Stimulated activated CD8-positive, alpha-beta memory T cell treated with anti-CD3 and anti-CD28 coated beads, Interleukin-15, amount 100 ng/mL, for 24 hours (primary cell): ENCODE data around the gene TMEM120B.

ENCODE experiments used
- DNase-seq: peaks from one replicate; pipeline ENCODE4 v3.0.0-alpha.2; 2020; ENCODE audit warnings: low read depth

The TMEM120B gene

DNA sequence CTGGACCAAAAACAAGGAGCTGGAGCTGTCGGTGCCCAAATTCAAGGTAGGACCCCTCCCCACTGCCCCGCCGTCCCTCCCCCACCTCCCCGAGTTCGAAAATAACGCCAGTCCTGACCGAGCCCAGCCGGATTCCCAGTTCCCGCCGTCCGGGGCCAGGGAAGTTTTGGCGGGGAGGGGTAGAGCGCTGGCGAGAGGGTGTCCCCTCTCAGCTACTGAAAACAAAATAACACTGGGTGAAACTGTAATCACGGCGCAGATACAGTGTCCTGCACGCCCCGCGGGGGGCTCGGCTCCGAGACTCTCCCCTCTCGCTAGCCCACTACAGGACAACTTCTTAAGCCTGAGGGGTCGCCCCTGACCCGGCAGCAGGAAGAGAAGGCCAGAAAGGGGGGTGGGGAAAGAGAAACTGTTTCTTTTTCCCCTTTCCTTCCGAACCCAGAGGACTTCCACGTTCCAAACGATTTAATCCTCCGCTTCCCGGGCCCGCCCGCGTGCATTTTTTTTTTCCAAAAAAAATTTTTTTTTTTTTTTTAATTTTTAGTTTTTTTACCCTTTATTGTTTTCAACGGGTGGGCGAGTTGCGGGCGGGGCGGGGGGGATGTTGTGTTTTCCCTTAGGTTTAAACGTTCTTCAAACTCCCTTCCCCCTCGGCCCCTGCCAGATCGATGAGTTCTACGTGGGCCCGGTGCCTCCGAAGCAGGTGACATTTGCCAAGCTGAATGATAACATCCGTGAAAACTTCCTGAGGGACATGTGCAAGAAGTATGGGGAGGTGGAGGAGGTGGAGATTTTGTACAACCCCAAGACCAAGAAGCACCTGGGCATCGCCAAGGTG, 92.8 kb downstream of the TMEM120B start:
- DNase-seq, result no peak

DNA sequence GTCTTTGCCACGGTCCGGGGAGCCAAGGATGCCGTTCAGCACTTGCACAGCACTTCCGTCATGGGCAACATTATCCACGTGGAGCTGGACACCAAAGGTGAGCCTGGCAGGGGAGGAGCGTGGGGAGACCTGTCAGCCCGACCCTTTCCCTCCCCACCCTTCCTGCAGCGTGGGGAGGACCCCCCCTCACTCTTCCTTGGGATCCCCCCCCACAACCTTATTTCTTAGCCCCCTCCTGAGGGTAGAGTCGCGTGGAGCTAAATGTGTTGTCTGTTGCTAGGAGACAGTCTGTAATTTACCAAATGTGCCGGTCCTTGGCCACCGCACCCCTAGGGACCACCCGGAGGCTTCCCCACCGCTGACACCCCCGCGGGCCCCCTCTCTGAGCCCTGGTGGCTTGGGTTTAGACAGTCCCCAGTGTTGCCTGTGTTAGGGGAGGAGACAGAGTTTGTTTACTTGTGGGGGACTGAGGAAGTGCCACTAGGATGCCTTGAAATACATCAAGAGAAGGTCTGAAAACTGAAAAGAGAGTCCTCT, 93.5 kb downstream of the TMEM120B start:
- no peak for DNase-seq

DNA sequence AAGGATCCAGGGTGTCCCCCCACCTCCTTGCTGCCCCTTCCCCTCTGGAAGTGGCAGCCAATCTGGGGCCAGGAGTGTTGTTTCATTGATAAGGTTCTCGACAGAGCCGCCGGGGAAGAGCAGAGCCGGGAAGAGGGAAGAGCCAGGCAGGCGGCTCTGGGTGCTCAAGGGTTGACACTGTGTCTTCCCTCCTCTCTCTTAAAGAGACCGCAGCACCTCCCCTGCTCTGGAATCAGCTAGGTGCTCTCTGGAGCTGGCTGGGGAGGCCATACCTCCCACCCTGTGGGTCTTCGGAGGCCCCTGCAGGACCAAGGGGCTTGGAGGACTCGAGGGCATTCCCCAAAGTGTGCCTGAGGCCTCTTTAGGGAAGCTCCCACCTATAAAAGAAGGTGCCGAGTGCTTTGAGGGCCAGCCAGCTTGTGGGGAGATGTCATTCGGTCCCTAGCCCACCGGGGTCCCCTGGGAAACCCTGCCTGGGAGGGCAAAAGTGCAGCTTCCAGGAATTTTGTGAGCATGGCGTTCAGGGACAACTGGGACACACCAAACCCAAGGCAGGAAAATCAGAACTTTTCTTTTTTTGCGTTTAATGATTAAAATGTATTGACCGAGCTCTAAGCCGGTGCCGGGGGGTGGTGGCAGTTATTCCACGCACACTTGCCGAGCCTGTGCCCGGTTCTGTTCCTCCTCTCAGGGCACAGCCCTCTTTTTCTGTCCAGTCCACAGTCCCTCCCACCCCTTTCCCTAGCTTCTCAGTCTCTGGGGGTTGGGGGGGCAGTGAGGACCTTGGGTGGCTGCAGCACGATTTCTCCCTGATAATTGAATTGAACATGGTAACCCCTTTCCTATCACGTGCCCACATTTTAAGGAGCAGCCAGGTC, 94.2 kb downstream of the TMEM120B start:
- no peak for DNase-seq

DNA sequence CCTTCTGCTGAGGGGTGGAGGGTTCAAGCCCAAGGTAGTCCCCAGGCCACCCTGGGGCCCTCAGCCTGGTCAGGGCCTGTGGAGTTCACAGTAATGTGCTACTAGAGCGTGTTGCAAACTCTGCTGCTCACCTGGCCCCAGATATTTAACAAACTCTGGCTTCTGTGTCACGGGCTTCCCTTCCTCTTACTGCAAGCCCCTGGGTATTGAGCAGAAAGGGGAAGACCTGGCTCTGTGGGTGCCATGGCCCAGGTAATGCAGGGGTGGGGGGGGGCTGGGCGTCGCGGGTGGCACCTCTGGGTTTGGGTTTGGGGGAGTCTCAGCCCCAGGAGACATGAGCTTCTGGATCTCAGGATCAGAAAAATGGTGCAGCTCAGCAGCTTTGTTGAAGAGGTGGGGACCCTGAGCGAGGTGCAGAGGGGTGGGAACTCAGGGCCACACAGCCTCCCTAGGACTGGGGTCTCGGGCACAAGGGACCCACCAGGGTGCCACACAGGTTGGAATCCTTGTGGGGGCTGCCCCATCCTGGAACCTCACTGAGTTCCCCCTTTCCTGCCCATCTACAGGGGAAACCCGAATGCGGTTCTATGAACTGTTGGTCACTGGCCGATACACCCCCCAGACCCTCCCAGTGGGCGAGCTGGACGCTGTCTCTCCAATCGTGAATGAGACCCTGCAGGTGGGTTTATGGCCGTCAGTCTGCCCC, 95.2 kb downstream of the TMEM120B start:
- DNase-seq, result no peak

DNA sequence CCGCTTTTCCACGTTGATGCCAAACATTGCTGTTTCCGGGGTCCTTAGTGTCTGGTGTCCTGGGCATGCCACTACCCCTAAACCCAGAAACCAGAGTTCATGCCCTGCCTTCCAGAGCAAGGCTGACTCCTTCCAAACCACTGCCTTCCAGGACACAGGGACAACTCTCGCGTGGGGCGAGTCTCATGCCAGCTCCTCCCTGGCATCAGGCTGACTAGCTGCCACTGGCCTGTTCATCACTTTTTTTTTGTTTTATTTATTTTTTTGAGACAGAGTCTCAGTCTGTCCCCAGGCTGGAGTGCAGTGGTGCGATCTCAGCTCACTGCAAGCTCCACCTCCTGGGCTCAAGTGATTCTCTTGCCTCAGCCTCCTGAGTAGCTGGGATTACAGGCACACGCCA, 96.1 kb downstream of the TMEM120B start:
- DNase-seq, result no peak

DNA sequence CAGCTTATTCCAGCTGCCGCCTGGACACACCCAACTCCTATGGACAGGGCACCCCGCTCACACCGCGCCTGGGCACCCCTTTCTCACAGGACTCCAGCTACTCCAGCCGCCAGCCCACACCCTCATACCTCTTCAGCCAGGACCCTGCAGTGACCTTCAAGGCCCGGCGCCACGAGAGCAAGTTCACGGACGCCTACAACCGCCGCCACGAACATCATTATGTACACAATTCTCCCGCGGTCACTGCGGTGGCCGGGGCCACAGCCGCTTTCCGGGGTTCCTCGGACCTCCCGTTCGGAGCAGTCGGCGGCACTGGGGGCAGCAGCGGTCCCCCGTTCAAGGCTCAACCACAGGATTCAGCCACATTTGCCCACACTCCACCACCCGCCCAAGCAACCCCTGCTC, 97.2 kb downstream of the TMEM120B start:
- no peak for DNase-seq

DNA sequence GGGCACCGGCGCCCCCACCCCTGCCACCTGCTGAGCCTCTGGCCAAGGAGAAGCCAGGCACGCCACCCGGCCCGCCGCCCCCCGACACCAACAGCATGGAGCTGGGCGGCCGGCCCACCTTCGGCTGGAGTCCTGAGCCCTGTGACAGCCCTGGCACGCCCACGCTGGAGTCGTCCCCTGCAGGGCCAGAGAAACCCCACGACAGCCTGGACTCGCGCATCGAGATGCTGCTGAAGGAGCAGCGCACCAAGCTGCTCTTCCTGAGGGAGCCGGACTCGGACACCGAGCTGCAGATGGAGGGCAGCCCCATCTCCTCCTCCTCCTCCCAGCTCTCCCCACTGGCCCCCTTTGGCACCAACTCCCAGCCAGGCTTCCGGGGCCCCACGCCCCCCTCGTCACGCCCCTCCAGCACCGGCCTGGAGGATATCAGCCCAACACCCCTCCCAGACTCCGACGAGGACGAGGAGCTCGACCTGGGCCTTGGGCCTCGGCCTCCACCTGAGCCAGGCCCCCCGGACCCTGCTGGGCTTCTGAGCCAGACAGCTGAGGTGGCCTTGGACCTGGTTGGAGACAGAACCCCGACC, 97.8 kb downstream of the TMEM120B start:
- no peak for DNase-seq

DNA sequence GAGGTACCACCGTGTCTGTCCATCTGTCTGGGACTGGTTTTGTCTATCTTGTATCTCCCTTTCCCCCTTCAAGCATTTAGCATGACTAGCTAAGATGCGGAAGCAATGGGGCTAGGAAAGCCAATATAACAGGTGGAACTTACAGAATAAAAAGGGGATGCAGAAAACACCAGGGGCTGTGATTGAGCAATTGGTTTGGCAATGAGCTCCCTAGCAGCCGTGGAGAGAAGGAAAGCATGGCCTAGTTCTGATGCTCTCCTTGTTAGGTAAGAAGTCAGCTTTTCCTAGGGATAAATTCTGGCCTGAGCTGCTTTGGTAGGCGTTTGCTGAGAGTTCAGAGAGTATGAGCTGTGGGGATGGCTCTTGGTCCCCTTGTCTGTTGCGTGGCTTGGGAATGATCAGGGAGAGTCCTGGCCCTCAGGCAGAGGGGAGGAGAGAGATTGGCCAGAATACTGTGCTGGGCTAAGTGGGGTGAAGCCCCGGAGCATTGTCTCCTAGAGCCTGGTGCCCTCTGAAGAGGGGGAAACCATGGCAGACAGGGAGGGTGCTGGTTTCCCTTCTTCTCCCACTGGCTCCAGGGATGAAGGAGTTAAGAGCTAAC, 98.4 kb downstream of the TMEM120B start:
- DNase-seq, result no peak

DNA sequence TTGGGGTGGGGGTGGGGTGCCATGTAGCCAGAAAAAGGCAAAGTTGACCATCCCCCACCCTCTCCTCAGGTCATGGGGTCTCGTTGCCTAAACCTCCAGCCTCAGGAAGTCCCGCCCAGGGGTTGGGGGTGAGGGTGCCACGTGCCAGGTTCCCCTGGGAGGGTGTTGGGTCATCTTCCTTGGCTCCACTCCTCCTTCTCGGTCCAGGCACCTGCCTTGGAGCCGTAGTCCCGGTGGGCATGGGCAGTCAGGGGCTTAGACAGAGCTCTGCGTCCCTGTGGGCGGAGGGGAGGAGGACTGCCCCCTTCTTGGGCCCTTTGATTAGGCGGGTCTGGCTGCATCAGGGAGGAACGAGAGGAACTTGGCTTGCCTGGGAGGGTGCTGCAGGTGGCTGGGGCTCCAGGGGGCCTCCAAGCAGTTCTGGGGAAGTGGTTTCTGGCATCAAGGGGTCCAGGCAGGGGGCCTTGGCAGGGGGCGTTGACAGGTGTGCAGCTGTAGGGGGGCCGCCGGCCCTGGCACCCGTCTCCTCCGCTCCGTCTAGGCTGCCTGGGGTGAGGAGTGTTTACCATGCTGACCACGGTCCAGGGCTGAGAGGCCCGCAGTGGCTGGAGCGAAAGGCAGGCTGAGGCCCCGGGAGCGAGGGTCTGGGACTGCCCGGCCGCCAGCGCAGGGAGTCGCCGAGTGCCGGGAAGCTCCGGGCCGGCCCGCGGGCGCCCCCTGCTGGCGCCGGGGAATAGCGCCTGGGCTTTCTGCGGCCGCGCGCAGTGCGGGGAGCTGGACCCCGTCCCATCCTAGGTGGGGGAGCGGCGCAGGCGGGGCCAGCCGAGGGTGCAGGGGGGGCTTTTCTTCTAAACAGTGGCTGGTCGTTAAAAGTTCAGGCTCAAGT, 99.1 kb downstream of the TMEM120B start:
- DNase-seq, result peak; percentile 56

DNA sequence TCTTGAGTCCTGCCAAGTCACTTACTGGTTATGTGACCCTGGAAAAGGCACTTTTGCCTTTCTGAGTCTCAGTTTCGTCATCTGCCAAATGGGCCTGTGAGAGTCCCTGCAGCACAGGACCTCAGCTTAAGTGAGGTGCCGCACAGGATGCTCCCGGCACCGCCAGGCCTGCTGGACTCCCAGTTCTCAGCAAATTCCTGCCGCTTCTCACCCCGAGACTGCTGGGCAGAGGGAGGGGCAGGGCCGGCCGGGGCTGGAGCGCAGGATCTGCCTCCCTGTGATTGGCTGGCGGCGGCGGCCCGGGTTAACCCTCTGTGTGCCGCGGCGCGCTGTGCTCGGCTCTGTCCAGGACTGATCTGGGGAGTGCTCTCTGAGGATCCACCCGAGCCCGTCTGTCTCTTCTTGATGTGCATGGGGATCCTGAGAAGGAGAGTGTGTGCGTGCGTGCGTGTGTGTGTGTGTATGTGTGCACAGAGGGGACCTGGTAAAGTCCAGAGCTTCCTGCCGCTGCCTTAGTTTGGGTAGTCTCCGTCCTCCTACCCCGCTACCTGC, 99.8 kb downstream of the TMEM120B start:
- no peak for DNase-seq

DNA sequence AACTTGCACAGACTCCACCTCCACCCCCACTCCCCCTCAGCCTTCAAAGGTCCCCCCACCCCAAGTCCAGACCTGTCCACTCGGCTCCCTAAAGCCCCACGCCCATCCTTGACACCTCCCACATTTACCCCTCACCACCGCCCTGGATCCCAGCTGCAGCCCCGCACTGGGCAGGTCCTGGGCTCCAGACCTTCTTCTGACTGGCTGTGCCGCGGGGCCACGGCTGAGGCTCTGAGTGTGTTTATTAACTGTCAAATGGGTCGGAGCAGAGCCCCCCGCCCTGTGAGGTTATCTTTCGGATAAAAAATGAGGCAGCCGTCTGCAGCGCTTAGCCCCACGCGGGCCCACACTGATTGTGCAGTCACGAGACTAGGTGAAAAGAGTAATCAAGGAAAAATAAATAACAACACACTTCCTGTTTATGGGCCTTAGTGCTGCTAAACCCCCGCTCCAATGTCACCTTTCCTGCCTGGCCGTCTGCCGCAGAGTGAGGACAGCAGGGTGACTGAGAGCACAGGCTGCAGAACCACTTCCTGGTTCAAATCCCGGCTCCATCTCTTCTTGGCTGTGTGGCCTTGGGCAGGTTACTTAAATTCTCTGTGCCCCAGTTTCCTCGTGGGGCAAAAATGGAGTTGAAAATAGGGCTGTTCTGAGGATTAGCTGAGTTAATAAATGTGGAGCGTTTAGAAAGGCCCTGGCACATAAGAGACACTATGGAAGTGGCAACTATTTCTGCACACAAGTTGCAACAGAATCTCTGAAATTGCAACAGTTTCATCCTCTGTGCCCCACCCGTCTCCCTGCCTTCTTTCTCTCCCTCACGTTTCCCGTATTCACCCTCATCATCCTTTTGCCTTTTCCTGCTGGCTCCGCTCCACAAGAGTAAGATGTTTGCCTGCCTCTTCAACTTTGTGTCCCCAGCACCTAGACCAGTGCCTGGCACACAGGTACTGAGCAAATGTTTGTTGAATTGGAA, 100.7 kb downstream of the TMEM120B start:
- DNase-seq, result no peak

DNA sequence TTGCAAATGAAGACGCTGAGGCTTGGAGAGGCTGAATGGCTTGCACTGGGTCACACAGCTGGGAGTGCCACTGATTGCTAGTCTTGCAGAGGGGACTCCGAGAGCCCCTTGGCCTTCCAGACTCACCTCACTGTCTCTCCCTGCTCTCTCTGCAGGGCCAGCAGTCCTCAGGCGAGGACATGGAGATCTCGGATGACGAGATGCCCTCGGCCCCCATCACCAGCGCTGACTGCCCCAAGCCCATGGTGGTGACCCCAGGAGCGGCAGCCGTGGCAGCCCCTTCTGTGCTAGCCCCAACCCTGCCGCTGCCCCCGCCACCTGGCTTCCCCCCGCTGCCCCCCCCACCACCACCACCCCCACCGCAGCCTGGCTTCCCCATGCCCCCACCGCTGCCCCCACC, 101.4 kb downstream of the TMEM120B start:
- DNase-seq, result no peak

DNA sequence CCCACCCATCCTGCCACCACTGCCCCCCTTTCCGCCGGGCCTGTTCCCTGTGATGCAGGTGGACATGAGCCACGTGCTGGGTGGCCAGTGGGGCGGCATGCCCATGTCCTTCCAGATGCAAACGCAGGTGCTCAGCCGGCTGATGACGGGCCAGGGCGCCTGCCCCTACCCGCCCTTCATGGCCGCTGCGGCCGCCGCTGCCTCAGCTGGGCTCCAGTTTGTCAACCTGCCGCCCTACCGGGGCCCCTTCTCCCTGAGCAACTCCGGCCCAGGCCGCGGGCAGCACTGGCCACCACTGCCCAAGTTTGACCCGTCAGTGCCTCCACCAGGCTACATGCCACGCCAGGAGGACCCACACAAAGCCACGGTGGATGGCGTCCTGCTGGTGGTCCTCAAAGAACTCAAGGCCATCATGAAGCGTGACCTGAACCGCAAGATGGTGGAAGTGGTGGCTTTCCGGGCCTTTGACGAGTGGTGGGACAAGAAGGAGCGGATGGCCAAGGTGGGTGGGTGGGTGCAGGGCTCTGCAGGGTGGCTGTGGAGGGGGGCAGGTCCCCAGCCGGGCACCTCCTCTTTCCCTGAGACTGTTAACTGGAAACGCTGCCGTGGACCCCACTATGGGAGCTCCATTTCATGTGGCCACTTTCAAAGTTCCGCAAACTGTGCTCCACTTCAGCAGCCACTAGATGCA, 102.0 kb downstream of the TMEM120B start:
- no peak for DNase-seq

DNA sequence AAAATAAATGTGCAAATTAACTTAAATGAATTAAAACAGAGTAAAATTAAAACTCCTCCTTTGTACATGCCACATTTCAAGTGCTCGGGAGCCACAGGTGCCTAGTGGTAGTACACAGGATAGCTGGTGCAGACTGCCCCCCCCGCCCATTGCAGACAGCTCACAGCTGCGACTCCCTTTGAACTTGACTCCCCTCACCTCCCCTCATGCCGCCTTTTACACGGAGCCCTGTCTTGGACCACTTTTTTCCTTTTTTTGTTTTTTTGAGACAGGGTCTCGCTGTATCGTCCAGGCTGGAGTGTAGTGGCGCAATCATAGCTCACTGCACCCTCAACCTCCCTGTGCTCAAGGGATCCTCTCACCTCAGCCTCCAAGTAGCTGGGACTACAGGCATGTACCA, 102.7 kb downstream of the TMEM120B start:
- no peak for DNase-seq

DNA sequence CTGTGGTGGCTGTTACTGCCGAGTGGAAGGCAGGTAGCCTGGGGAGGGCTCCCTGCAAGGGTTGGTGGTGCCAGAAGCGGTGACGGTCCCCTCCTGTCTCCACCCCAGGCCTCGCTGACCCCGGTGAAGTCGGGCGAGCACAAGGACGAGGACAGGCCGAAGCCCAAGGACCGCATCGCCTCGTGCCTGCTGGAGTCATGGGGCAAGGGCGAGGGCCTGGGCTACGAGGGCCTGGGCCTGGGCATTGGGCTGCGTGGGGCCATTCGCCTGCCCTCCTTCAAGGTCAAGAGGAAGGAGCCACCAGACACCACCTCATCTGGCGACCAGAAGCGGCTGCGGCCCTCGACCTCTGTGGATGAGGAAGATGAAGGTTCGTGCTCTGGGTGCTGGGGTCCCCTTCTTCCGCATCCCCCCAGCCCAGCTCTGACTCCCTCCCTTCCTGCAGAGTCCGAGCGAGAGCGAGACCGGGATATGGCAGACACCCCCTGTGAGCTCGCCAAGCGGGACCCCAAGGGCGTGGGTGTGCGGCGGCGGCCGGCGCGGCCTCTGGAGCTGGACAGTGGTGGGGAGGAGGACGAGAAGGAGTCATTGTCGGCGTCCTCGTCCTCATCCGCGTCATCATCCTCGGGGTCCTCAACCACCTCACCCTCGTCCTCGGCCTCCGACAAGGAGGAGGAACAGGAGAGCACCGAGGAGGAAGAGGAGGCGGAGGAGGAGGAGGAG, 104.5 kb downstream of the TMEM120B start:
- no peak for DNase-seq

DNA sequence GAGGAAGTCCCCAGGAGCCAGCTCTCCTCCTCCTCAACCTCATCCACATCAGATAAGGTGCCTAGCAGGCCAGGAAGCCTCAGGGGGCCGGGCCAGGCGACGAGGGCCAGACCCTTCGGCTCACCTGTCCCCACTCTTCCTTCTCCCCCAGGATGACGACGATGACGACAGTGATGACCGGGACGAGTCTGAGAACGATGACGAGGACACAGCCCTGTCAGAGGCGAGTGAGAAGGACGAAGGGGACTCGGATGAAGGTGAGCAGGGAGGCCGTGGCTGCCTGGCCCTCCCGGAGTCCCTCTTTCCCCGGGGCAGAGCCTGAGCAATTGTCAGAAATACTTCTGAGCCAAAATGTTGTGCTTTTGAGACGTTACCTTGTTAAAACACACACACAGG, 105.1 kb downstream of the TMEM120B start:
- DNase-seq, result no peak

DNA sequence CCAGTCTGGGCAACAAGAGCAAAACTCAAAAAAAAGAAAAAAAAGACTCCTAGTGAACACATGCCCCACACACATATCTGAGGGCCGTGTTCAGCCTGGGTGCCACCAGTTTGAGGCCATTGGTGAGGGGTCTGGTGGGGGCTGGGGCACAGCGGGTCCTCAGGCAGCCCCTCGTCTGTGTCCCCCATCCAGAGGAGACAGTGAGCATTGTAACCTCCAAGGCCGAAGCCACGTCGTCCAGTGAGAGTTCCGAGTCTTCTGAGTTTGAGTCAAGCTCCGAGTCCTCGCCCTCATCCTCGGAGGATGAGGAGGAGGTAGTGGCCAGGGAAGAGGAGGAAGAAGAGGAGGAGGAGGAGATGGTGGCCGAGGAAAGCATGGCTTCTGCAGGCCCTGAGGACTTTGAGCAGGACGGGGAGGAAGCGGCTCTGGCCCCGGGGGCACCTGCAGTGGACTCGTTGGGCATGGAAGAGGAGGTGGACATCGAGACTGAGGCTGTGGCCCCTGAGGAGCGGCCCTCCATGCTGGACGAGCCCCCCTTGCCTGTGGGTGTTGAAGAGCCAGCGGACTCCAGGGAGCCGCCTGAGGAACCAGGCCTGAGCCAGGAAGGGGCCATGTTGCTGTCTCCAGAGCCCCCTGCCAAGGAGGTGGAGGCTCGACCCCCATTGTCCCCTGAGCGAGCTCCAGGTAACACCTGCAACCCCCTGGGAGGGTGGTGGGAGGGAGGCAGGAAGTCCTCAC, 106.8 kb downstream of the TMEM120B start:
- no peak for DNase-seq
